Esophagus muscularis mucosa (tissue), 4 donors: Measurements from ENCODE around the gene CLDN5. TPM values are rescaled to one million over a fixed set of nuclear protein-coding genes. Genes with fewer than 3 reads are reported as not detected.

Source experiments
- DNase-seq: peaks from one replicate; pipeline ENCODE4 v3.0.0-alpha.2; 2017; ENCODE audit errors: extremely low spot score
- H3K27ac ChIP-seq, 4 donors: fragments of 200-600 bp; sonication (generic); replicated peaks in 1 of 4; 1 replicate in 3 of 4; 2 replicates in 1 of 4; pipeline ENCODE4 v1.5.1; 2016 to 2019; ENCODE audit warnings: mild to moderate bottlenecking in 1 of 4
- H3K27me3 ChIP-seq, 4 donors: fragments of 200-600 bp; sonication (generic); one replicate each; pipeline versions ENCODE4 v1.5.1 to v1.6.0; 2016 to 2019
- H3K36me3 ChIP-seq, 4 donors: fragments of 200-600 bp; sonication (generic); one replicate each; pipeline ENCODE4 v1.5.1; 2016 to 2019
- H3K4me1 ChIP-seq, 4 donors: fragments of 200-600 bp; sonication (generic); one replicate each; pipeline ENCODE4 v1.5.1; 2016 to 2019
- H3K4me3 ChIP-seq, 4 donors: fragments of 200-600 bp; sonication (generic); 1 replicate in 2 of 4; 2 replicates in 2 of 4; pipeline ENCODE4 v1.5.1; 2016 to 2019; ENCODE audit warnings: mild to moderate bottlenecking in 4 of 4, moderate library complexity in 1 of 4
- H3K9me3 ChIP-seq, 4 donors: fragments of 200-600 bp; sonication (generic); 1 replicate in 3 of 4; 2 replicates in 1 of 4; pipeline ENCODE4 v1.5.1; 2016 to 2019
- EP300 ChIP-seq: sonication (generic); formaldehyde crosslinking; IDR thresholded peaks from one replicate; pipeline ENCODE4 v1.6.1; 2017; ENCODE audit warnings: antibody characterized with exemption
- POLR2A ChIP-seq: fragments of 450-650 bp; IDR thresholded peaks from one replicate; pipeline ENCODE4 v1.6.1; 2017; ENCODE audit warnings: antibody characterized with exemption, moderate library complexity, mild to moderate bottlenecking, low read depth
- POLR2AphosphoS5 ChIP-seq, 2 donors: sonication (generic); formaldehyde crosslinking; IDR thresholded peaks; one replicate each; pipeline ENCODE4 v1.6.1; 2017; ENCODE audit warnings: antibody characterized with exemption in 2 of 2
- WGBS: methylation state at CpG from one replicate; pipeline ENCODE4 v1.1.5; 2018; 5-methylcytosine and 5-hydroxymethylcytosine counted together
- intact Hi-C: fragments of 100-400 bp; cut with DNase I; formaldehyde crosslinking; loops from one replicate; pipeline ENCODE4 v1.15.1; 2023
- total RNA-seq, 4 donors: library from RNA; depleted of rRNA; stranded (reverse); fragments of >200 nt; gene quantifications; one replicate each; pipeline versions ENCODE4 v1.1.0 to v1.2.1, GENCODE V29; 2016
- TF ChIP-seq, protein P1 (sequence below), 3 experiments: fragments of 200-600 bp in 2 of 3; fragments of 450-650 bp in 1 of 3; sonication (generic) in 2 of 3; IDR thresholded peaks; one replicate each; pipeline ENCODE4 v1.5.1; 2017 to 2019; ENCODE audit warnings: antibody characterized with exemption in 3 of 3, mild to moderate bottlenecking in 2 of 3, moderate library complexity in 1 of 3

CLDN5 gene
- total RNA-seq, 4 donors from 2014 or later = 39.9 to 209 (median 147) TPM

DNA sequence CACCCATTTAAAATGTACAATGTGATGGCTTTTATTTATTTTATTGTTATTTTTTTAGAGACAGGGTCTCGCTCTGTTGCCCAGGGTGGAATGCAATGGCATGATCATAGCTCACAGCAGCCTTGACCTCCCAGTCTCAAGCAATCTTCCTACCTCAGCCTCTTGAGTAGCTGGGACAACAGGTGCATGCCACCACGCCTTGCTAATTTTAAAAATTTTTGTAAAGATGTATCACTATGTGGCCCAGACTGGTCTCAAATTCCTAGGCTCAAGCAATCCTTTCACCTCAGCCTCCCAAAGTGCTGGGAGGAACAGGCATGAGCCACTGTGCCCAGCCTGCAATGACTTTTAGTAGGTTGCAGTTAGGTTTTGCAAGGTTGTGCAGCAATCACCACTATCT is 14.3 kb downstream of the CLDN5 start:
- Histone ChIP-seq H3K27me3 (no peaks in the 10 kb centered on the region), H3K27ac (no peak overlapping the region), H3K4me3 (no peak overlapping the region), H3K9me3 (peaks cover 0 to 13% (median 3%) of the 10 kb centered on the region in 4 donors), H3K36me3 (no peaks in the 10 kb centered on the region), H3K4me1 (no peaks in the 10 kb centered on the region)
- 96% methylated on average over 2 of the region's 2 CpGs for WGBS
- DNase-seq = no peak
- TF ChIP-seq, protein P1, sequence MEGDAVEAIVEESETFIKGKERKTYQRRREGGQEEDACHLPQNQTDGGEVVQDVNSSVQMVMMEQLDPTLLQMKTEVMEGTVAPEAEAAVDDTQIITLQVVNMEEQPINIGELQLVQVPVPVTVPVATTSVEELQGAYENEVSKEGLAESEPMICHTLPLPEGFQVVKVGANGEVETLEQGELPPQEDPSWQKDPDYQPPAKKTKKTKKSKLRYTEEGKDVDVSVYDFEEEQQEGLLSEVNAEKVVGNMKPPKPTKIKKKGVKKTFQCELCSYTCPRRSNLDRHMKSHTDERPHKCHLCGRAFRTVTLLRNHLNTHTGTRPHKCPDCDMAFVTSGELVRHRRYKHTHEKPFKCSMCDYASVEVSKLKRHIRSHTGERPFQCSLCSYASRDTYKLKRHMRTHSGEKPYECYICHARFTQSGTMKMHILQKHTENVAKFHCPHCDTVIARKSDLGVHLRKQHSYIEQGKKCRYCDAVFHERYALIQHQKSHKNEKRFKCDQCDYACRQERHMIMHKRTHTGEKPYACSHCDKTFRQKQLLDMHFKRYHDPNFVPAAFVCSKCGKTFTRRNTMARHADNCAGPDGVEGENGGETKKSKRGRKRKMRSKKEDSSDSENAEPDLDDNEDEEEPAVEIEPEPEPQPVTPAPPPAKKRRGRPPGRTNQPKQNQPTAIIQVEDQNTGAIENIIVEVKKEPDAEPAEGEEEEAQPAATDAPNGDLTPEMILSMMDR (IDR thresholded peaks at IDR 0.05) = no peak
- no peak for TF ChIP-seq POLR2AphosphoS5 (IDR thresholded peaks at IDR 0.05)
- no peak for TF ChIP-seq EP300
- no peak for TF ChIP-seq POLR2A
- intact Hi-C loops = no loop called here

DNA sequence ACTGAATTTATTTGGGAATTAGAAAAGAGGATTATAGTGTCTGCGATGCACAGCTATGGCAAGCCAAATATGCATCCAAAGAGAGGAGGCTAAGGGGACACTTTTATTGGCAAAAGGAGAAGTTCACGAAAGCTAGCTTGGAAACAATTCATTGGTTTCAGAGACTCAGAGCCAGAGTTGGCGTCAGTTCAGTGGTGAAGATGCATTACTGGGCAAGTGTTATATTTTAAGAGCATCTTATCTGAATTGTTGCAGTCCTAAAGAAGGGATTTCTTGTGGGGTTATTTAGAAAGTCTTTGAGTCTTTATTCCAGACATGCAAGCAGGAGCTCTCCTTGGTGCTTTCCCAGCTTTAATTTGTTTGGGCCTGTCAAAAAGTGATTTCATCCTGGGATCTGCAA is 15.0 kb downstream of the CLDN5 start:
- Histone ChIP-seq H3K27ac (no peak overlapping the region), H3K27me3 (no peaks in the 10 kb centered on the region), H3K4me1 (no peaks in the 10 kb centered on the region), H3K4me3 (no peak overlapping the region), H3K9me3 (peaks cover 0 to 6% (median 3%) of the 10 kb centered on the region in 4 donors), H3K36me3 (no peaks in the 10 kb centered on the region)
- WGBS = 81% methylated on average over 3 of the region's 3 CpGs
- no peak for DNase-seq
- no peak for TF ChIP-seq POLR2A
- TF ChIP-seq POLR2AphosphoS5 (IDR thresholded peaks at IDR 0.05) = no peak
- TF ChIP-seq EP300 = no peak
- TF ChIP-seq, protein P1 (IDR thresholded peaks at IDR 0.05) = no peak
- intact Hi-C loops = no loop called here

DNA sequence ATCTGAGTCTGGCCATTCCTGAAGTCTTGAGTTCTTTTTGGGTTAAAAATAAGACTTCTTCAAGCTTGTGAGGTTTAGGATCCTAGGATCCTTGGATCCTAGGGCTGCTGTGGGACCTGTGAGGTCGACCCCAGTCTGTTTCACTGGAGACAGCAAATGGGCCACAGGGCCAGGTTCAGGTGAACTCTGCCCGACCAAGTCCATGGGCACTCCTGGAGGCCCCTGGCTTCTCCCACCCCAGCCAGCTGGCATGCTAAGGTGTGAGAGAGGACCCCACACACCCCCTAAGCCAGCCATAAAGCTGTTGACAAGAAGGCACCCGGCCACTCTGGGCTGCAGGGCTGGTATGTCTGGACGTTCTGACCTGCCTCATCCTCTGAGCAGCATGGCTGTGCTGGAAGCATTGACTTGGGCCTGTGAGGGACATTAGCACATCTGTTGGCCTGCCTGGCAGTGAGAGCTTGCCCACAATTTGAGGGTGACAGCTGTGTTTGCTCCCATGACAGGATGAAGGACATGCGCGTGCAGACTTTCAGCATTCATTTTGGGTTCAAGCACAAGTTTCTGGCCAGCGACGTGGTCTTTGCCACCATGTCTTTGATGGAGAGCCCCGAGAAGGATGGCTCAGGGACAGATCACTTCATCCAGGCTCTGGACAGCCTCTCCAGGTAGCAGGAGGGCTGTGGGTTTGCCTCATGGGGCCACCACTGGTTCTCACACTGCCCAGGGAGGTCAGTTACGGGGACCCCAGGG is 16.0 kb downstream of the CLDN5 start:
- 100% methylated on average over 3 of the region's 10 CpGs for WGBS
- no peak for DNase-seq

DNA sequence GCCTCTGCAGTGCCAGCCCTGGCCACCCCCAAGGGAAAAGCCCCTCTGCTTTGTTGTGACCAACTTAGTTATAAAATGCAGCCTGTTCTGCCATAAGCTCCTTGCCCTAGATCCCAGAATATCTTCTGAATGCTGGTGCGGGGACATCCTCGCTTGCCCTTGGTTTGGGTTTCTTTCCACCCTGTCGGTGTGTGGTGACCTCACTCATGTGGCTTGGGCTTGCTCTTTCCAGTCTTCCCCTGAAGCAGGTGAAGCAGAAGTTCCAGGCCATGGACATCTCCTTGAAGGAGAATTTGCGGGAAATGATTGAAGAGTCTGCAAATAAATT is 16.7 kb downstream of the CLDN5 start:
- no peak overlapping the region for H3K4me3 ChIP-seq
- no peak for DNase-seq

More for the DNA sequence above, 16.0 kb downstream of the CLDN5 start:
- Histone ChIP-seq H3K27ac (no peak overlapping the region), H3K4me3 (no peak overlapping the region), H3K36me3 (no peaks in the 10 kb centered on the region), H3K4me1 (no peaks in the 10 kb centered on the region), H3K27me3 (no peaks in the 10 kb centered on the region), H3K9me3 (no peaks in the 10 kb centered on the region)
- no peak for TF ChIP-seq POLR2AphosphoS5 (IDR thresholded peaks at IDR 0.05)
- intact Hi-C loops = no loop called here

DNA sequence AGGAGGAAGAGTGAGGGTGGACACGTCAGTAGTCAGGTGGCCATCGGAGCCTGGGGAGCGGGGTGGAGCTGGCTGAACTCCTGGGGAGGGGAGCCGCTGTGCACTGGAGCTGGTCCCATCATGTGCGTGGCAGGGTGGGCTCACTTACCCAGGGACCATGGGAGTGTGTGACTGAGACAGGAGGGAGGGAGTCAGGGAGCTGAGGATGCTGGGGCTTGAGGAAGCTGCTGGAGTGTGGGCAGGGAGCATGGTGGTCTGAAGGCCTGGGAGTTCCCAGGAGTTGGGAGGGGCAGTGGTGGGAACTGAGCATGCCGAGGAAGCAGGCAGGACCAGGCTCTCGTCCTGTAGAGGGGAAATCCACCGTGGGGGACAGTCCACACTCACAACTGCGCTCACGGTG is 18.0 kb downstream of the CLDN5 start:
- no peak overlapping the region for H3K27ac ChIP-seq
- no peaks in the 10 kb centered on the region for H3K9me3 ChIP-seq
- TF ChIP-seq POLR2A = no peak
- TF ChIP-seq EP300 = no peak
- TF ChIP-seq, protein P1 (IDR thresholded peaks at IDR 0.05) = no peak
- TF ChIP-seq POLR2AphosphoS5 (IDR thresholded peaks at IDR 0.05) = no peak
- WGBS = 85% methylated on average over 10 of the region's 10 CpGs
- H3K4me3 ChIP-seq = no peak overlapping the region
- H3K27me3 ChIP-seq = no peaks in the 10 kb centered on the region
- intact Hi-C loops = no loop called here
- H3K36me3 ChIP-seq = no peaks in the 10 kb centered on the region
- no peak for DNase-seq
- H3K4me1 ChIP-seq = no peaks in the 10 kb centered on the region

More for the DNA sequence above, 16.7 kb downstream of the CLDN5 start:
- Histone ChIP-seq H3K36me3 (no peaks in the 10 kb centered on the region), H3K27ac (no peak overlapping the region), H3K4me1 (no peaks in the 10 kb centered on the region), H3K9me3 (no peaks in the 10 kb centered on the region), H3K27me3 (no peaks in the 10 kb centered on the region)
- TF ChIP-seq POLR2AphosphoS5 (IDR thresholded peaks at IDR 0.05) (no peak), EP300 (no peak), POLR2A (no peak)
- TF ChIP-seq, protein P1 (IDR thresholded peaks at IDR 0.05) = no peak
- 100% methylated on average over 4 of the region's 4 CpGs for WGBS
- intact Hi-C loops = no loop called here
